Suppressor macrophage treated with lipopolysaccharide for 4 hours (primary cell): Measurements from ENCODE around the gene NID1.
A peak's percentile ranks its signal among the peaks of the same experiment; 100 is the strongest.
"Not testable (repeated sequence)": the region's sequence is repeated elsewhere in the genome, so short reads cannot be mapped to it uniquely, and the experiment has no call there.

Experiments used
- DNase-seq: peaks from one replicate; pipeline ENCODE4 v3.0.0-alpha.2; 2020

Gene NID1

GRCh38 chr1:236091933-236092318 is 27.0 kb upstream of the NID1 start:
- DNase-seq = no peak

- DNase-seq = no peak
These were observed 25.9 kb upstream of the NID1 start for GRCh38 chr1:236090741-236091147.

GRCh38 chr1:236089046-236089773 is 24.3 kb upstream of the NID1 start:
- no peak for DNase-seq

DNA sequence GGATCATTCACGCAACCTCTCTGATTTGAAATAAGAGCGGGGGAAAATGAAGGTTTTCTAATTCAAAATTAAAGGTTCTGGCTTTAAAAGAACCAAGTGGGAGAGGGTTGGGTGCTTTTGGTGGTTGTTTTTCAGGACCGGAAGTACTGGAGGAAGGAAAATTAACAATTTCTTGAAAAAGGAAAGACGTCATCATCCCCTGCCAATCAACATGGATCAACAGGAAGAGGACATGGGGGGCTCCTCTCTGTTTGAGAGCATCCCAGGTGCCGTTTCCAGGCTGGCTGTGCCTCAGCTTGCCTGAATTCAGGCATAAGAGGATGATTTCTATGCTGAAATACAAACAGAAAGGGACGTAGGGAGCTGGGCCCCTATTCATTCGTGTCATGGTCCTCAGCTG is 21.6 kb upstream of the NID1 start:
- DNase-seq = no peak

DNA sequence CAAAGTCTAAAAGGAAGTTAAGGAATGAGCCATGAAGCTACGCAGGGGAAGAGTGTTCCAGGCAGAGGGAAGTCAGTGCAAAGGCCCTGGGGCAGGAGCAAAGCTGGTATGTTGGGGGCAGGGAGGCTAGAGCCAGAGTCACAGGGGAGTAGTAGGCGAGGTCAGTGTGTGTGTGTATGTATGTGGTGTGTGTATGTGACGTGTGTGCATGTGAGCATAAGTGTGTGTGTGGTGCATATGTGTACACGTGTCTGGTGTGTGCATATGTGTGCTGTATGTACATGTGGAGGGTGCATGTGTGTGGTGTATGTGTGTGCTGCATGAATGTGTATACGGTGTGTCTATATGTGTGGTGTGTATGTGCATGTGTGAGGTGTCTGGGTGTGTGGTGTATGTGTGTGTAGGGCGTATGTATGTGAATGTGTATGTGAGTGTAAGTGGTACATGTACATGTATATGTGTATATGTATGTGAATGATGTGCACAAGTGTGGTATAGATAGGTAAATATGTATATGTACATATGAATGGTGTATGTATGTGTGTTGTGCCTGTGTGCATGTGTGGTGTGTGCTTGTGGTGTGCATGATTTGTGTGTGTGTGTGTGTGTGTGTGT is 20.8 kb upstream of the NID1 start:
- no peak for DNase-seq

DNA sequence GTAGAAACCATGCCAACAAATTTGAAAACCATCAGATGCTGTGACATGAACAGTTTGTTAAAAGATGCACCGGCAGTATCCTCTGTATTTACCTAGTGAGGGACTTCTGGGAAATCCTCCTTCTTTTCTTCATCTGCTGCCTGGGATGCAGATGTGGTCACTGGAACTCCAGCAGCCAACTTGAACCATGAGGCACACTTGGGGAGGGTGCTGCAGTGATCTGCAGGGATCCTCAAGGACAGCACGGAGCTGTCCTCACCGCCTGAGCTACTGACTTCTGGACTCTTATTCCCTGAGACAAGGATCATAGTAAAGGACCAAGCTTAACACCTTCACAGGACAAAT is 19.5 kb upstream of the NID1 start:
- DNase-seq = no peak

GRCh38 chr1:236083650-236084385 is 18.9 kb upstream of the NID1 start:
- no peak for DNase-seq

DNA sequence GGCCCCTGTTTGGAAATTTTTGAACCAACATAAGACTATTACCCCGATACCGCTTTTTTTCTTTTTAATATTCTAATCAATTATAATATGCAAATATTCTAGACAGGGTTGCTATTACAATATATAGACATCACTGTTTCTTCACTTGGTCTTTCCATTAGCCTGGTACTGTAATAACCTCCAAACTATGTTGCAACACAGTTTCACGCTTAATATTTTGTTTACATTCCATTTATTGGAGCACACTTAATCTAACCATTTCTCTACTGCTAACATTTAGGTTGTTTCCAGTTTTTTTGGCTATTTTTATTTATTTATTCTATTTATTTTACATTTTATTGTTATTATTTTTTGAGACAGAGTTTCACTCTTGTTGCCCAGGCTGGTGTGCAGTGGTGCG is 17.6 kb upstream of the NID1 start:
- DNase-seq = no peak

- no peak for DNase-seq
These were observed 16.8 kb upstream of the NID1 start for GRCh38 chr1:236081546-236082227.

DNA sequence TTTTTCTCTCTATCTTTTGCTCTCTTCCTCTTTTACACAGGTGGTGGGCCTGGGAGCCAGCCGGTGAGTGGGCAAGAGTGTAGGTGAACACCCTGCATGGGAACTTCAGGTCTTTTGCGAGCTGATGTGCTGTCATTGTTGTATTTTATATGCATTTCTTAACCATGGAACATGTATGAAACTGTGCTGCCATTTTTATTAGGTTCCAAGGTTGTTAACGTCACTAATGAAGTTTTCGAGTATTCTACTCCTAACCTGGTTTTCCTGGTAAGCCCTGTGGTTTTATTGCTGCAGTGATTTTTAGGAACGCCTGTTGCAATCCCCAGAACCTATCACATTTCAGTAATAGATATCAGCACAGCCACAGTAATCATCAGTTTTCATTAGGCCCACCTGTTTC is 14.8 kb upstream of the NID1 start:
- no peak for DNase-seq

- no peak for DNase-seq
These were observed 14.1 kb upstream of the NID1 start for GRCh38 chr1:236078993-236079392.

GRCh38 chr1:236078077-236078476 is 13.2 kb upstream of the NID1 start:
- not testable (repeated sequence) for DNase-seq

DNA sequence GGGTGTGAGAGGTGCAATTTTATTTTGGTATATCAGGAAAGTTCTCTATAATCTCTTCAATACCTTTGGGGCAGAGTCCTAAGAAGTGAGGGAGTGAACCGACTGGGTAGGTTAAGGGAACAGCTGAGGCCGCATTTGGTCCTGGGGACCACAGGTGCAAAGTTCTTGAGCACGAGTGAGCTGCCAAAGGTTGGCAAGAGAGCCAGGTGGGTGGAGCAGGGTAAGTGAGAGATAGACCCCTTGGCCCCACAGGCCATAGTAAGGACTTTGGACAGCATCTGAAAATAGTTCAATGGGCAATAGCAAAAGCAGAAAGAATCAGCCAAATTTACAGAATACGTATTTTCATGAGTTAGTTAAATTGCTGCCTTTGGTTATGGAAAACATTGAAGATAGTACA is 11.0 kb upstream of the NID1 start:
- no peak for DNase-seq

DNA sequence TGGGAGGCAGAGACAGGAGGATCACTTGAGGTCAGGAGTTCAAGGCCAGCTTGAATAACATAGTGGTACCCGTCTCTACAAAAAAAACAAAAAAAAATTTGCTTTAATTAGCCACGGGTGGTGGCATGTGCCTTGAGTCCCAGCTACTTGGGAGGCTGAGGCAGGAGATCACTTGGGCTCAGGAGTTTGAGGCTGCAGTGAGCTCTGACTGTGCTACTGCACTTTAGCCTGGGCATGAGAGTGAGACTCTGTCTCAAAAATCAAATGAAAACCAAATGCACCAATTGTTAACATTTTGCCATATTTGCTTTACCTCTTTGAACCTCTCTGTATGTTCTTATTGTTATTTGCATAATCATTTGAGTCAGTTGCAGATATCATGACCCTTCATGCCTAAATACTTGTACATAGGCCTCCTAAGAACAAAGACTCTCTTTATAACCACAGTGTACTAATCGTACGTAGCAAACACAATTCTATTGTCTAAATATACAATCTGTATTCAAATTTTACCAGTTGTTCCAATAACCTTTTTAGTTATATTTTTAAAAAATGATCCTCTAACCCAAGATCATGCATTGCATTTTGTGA is 8.5 kb upstream of the NID1 start:
- no peak for DNase-seq

DNA sequence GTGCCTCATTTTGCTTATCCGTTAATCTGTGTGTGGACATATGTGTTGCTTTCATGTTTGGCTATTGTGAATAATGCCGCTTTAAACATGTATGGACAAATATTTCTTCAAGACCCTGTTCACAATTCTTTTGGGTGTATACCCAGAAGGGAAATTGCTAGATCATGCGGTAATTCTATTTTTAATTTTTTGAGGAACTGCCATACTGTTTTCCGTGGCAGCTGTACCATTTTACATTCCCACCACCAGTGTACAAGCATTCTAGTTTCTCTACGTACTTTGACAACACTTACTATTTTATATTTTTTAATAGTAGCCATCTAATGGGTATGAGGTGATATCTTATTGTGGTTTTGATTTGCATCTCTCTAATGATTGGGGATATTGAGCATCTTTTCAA is 7.1 kb upstream of the NID1 start:
- no peak for DNase-seq

GRCh38 chr1:236070753-236071152 is 5.9 kb upstream of the NID1 start:
- no peak for DNase-seq

DNA sequence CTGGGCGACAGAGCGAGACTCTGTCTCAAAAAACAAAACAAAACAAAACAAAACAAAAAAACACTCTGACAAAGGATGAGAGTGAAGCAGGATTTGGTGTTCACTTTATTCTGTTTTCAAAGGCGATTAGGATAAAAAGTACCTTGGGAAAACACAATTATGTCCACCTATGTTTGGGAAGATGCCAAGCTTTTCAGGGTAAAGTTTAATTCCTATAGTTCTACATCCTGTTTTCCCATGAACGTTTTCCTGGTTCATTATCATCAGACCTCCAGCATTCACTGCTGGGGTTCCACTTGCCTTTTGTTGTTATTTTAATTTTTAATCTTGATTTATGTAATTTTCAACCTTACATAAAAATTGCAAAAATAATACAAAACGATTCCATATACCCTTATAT is 4.9 kb upstream of the NID1 start:
- DNase-seq = no peak

- DNase-seq = no peak
These were observed 3.1 kb upstream of the NID1 start for GRCh38 chr1:236067854-236068454.

DNA sequence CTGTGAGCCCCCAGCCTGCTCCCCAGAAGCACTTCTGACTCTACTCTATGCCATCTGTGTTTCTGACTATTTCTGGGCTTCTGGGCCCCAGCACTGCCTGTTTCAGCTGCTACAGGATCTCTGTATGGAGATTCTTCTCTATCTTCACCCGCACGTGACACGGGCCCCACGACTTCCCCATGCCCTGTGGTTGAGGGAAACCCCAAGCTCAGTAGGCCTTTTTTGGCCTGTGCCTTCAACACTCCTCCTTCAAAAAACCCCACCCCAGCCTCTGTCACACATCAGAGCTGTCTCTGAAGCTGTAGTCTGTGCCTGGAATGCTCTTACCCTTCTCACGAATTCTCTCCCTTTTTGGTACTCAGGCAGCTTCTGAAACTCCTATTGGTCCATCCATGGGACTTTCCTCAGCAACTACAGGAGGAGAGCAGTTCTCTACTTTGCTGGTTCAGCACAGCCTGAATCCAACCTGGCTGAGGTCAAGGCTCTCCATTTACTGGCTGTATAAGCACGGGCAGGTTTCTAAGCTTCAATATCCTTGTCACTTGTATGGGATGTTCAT is 2.0 kb upstream of the NID1 start:
- DNase-seq = peak; percentile 93

GRCh38 chr1:236066054-236066453 is 1.2 kb upstream of the NID1 start:
- DNase-seq = no peak

DNA sequence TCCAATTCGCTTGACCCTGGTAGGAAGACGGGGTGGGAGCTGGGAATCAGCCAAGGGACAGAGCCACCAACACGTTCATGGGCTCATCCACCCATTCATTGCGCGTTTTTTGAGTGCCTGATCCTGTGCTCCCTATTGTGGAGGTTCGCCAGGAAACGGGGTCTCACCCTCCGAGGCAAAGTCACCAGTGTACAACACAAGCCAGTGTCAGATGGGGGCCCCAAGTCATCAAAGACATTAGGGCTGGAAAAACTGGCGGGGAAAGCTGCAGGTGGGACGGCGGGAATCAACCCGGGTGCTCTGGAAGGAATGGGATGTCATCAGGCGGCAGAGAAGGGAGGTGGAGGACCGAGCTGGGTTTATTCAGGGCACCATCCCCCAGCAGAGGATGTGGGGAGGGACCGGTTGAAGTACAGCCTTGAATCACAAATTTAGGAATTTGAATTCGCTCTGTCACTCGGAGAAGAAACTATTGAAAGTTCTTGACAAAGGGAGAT is 667 bp upstream of the NID1 start:
- DNase-seq = no peak

GRCh38 chr1:236063919-236064673 is 794 bp downstream of the NID1 start:
- DNase-seq = peak; percentile 22
